SU-DHL-6 (cell line): Measurements from ENCODE around the gene CHRM2.

Source experiments
- H2AFZ ChIP-seq: fragments of 200-600 bp; sonication (generic); 2 replicates; pipeline ENCODE4 v1.6.1; 2014; ENCODE audit warnings: low read depth, mild to moderate bottlenecking, moderate library complexity, mixed read lengths, antibody characterized with exemption, low read length; ENCODE audit not compliant: severe bottlenecking
- H3F3A ChIP-seq: fragments of 200-600 bp; shearing (Covaris generic); 2 replicates; pipeline ENCODE4 v1.6.0; 2016; ENCODE audit warnings: antibody characterized with exemption, mild to moderate bottlenecking; ENCODE audit not compliant: insufficient read depth
- H3K27ac ChIP-seq: fragments of 200-600 bp; sonication (generic); 2 replicates; pipeline ENCODE4 v1.5.1; 2016; ENCODE audit warnings: low read depth, mild to moderate bottlenecking, low read length, moderate library complexity, mixed read lengths
- H3K27me3 ChIP-seq: fragments of 200-600 bp; sonication (generic), shearing (Covaris generic); 2 replicates; pipeline ENCODE4 v1.6.0; 2014; ENCODE audit warnings: mild to moderate bottlenecking, low read length
- H3K36me3 ChIP-seq: fragments of 200-600 bp; sonication (generic); 2 replicates; pipeline ENCODE4 v1.6.1; 2014; ENCODE audit warnings: mild to moderate bottlenecking, low read length, mixed read lengths
- H3K4me2 ChIP-seq: fragments of 300-600, 200-600 bp; shearing (Covaris generic), sonication (generic); 2 replicates; pipeline ENCODE4 v1.6.0; 2014; ENCODE audit warnings: low read length, low read depth, mild to moderate bottlenecking; ENCODE audit not compliant: poor library complexity, severe bottlenecking
- H3K4me3 ChIP-seq: fragments of 200-600 bp; sonication (generic); 2 replicates; pipeline ENCODE4 v1.5.1; 2014; ENCODE audit warnings: antibody characterized with exemption, low read length, mild to moderate bottlenecking, mixed read lengths; ENCODE audit not compliant: insufficient read depth, poor library complexity, severe bottlenecking
- H3K79me2 ChIP-seq: fragments of 200-600 bp; sonication (generic); 2 replicates; pipeline ENCODE4 v1.6.1; 2014; ENCODE audit warnings: mild to moderate bottlenecking, low read length, moderate library complexity; ENCODE audit not compliant: insufficient read depth
- H3K9ac ChIP-seq: fragments of 200-600 bp; sonication (generic); 2 replicates; pipeline ENCODE4 v1.7.0; 2014; ENCODE audit warnings: mild to moderate bottlenecking, low read length
- H3K9me2 ChIP-seq: fragments of 200-600 bp; sonication (generic); replicated peaks from 2 replicates; pipeline ENCODE4 v1.6.1; 2014; ENCODE audit warnings: low read length; ENCODE audit not compliant: insufficient read depth
- H3K9me3 ChIP-seq: fragments of 200-600 bp; sonication (generic); 2 replicates; pipeline ENCODE4 v1.6.1; 2014; ENCODE audit warnings: low read length, mixed read lengths; ENCODE audit not compliant: insufficient read depth
- H4K20me1 ChIP-seq: fragments of 200-600 bp; sonication (generic); 2 replicates; pipeline ENCODE4 v1.6.1; 2014; ENCODE audit warnings: low read depth, mild to moderate bottlenecking, antibody characterized with exemption, low read length, moderate library complexity, mixed read lengths
- EZH2phosphoT487 ChIP-seq: fragments of 200-600 bp; sonication (generic), shearing (Covaris generic); conservative IDR thresholded peaks from 2 replicates; pipeline ENCODE4 v1.6.1; 2018; ENCODE audit warnings: mild to moderate bottlenecking, antibody characterized with exemption, low read length, moderate library complexity, mixed read lengths
- TF ChIP-seq, protein P1 (sequence below): fragments of 200-600 bp; sonication (generic); IDR thresholded peaks from one replicate; pipeline ENCODE4 v1.5.1; 2017; ENCODE audit warnings: antibody characterized with exemption, mild to moderate bottlenecking, low read length, moderate library complexity; ENCODE audit not compliant: insufficient read depth, poor library complexity, severe bottlenecking

The CHRM2 gene

DNA sequence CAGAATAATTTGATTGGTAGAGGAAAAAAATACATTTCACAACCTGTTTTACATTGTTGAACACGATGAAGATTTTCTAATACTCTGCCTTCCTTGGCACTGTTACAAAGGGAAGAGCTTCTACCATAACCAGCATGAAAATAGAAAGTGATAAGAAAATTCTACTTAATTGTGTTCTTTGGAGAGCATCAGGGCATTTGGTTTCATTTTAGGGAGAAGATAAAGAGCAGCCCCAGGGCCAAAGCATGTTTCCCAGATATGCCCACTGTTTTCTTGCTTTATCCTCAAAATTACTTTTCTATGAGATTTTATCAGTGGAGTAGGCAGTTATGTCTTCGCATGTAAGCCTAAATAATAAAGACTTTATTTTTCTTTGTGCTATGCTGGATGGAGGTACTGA, 9.5 kb downstream of the CHRM2 start:
- H3F3A ChIP-seq: no peaks in the 10 kb centered on the region
- H3K9ac ChIP-seq: no peak overlapping the region
- no peaks in the 10 kb centered on the region for H3K27me3 ChIP-seq
- H3K36me3 ChIP-seq: no peaks in the 10 kb centered on the region
- H3K9me3 ChIP-seq: no peaks in the 10 kb centered on the region
- no peak overlapping the region for H3K4me2 ChIP-seq
- H3K4me3 ChIP-seq: no peak overlapping the region
- H3K27ac ChIP-seq: no peak overlapping the region
- TF ChIP-seq EZH2phosphoT487: no peak
- TF ChIP-seq, protein P1, sequence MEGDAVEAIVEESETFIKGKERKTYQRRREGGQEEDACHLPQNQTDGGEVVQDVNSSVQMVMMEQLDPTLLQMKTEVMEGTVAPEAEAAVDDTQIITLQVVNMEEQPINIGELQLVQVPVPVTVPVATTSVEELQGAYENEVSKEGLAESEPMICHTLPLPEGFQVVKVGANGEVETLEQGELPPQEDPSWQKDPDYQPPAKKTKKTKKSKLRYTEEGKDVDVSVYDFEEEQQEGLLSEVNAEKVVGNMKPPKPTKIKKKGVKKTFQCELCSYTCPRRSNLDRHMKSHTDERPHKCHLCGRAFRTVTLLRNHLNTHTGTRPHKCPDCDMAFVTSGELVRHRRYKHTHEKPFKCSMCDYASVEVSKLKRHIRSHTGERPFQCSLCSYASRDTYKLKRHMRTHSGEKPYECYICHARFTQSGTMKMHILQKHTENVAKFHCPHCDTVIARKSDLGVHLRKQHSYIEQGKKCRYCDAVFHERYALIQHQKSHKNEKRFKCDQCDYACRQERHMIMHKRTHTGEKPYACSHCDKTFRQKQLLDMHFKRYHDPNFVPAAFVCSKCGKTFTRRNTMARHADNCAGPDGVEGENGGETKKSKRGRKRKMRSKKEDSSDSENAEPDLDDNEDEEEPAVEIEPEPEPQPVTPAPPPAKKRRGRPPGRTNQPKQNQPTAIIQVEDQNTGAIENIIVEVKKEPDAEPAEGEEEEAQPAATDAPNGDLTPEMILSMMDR: no peak
- no peak overlapping the region for H2AFZ ChIP-seq
- no peaks in the 10 kb centered on the region for H3K79me2 ChIP-seq
- no peaks in the 10 kb centered on the region for H3K9me2 ChIP-seq
- no peaks in the 10 kb centered on the region for H4K20me1 ChIP-seq

DNA sequence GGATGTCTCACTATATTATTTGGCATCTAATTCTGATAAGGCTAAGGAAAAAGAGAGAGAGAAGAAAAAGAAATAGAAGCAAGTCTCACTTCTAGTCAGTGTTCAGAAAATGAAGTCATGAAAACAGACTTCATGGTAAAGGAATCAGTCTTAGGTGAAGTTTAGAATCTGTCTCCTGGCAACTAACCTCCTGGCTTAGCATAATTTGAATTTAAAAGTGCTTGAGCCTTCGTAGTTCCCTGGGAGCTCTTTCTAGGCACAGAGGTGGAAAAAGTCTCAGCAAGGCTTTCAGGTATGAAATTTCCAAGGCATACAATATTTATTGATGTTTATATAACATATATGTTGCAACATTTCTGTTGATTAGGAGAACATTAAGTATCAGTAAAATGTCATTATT, 10.4 kb downstream of the CHRM2 start:
- Histone ChIP-seq H3K4me2 (no peak overlapping the region), H3K4me3 (no peak overlapping the region)
- TF ChIP-seq EZH2phosphoT487: no peak
- TF ChIP-seq, protein P1: no peak

DNA sequence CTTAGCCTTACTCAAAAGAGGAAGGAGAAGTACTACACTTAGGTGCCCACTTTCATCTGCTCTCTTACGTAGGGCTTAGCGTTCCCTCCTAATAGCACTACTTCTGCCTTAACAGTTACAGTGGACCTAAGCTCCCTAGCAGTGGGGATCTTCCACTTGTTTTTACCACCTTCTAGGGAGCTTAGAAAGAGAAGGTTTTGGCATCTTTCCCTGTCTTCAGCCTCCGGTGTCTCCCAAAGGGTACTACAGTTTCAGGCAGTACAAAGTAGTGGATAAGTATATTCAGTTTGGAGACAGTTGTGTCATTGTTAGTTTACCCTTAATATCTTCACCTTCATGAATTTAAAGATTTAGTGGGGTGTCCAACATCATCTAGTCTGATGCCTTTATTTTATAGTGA, 14.6 kb downstream of the CHRM2 start:
- no peak for TF ChIP-seq EZH2phosphoT487
- TF ChIP-seq, protein P1: no peak
- H3K79me2 ChIP-seq: no peaks in the 10 kb centered on the region

More for the DNA sequence above, 10.4 kb downstream of the CHRM2 start:
- Histone ChIP-seq H3K36me3 (no peaks in the 10 kb centered on the region), H3K79me2 (no peaks in the 10 kb centered on the region), H3K27ac (no peak overlapping the region), H3K27me3 (no peaks in the 10 kb centered on the region), H4K20me1 (no peaks in the 10 kb centered on the region), H3K9me2 (no peaks in the 10 kb centered on the region), H3F3A (no peaks in the 10 kb centered on the region), H2AFZ (no peak overlapping the region), H3K9ac (no peak overlapping the region), H3K9me3 (no peaks in the 10 kb centered on the region)

More for the DNA sequence above, 14.6 kb downstream of the CHRM2 start:
- H2AFZ ChIP-seq: no peak overlapping the region
- H3K9me2 ChIP-seq: no peaks in the 10 kb centered on the region
- H3K27me3 ChIP-seq: no peaks in the 10 kb centered on the region
- H3K27ac ChIP-seq: no peak overlapping the region
- no peaks in the 10 kb centered on the region for H4K20me1 ChIP-seq
- H3F3A ChIP-seq: no peaks in the 10 kb centered on the region
- H3K36me3 ChIP-seq: no peaks in the 10 kb centered on the region
- no peak overlapping the region for H3K4me2 ChIP-seq
- no peak overlapping the region for H3K9ac ChIP-seq
- H3K9me3 ChIP-seq: no peaks in the 10 kb centered on the region
- H3K4me3 ChIP-seq: no peak overlapping the region
